ENCODE results near the gene SNRNP35.

- TF ChIP-seq POLR2AphosphoS5 (IDR thresholded peaks at IDR 0.05) = no peak
- TF ChIP-seq POLR2A (IDR thresholded peaks at IDR 0.05) = no peak
These were observed 48.3 kb downstream of the SNRNP35 start for GRCh38 chr12:123506059-123506842.
